Ecto neural progenitor cell (in vitro differentiated cells): ENCODE results near the gene WDFY3.

Experiments used
- DNase-seq: peaks from one replicate; pipeline ENCODE4 v3.0.0-alpha.2; 2018; ENCODE audit warnings: low spot score

WDFY3 gene

GRCh38 chr4:84905646-84906045 is 60.8 kb downstream of the WDFY3 start:
- no peak for DNase-seq

GRCh38 chr4:84901740-84902281 is 64.7 kb downstream of the WDFY3 start:
- no peak for DNase-seq

- no peak for DNase-seq
Observed at GRCh38 chr4:84901173-84901572, 65.3 kb downstream of the WDFY3 start.

GRCh38 chr4:84899616-84900015 is 66.9 kb downstream of the WDFY3 start:
- DNase-seq = no peak

GRCh38 chr4:84897516-84897915 is 69.0 kb downstream of the WDFY3 start:
- no peak for DNase-seq

- DNase-seq = no peak
Observed at GRCh38 chr4:84895283-84895682, 71.2 kb downstream of the WDFY3 start.

GRCh38 chr4:84894621-84895020 is 71.9 kb downstream of the WDFY3 start:
- DNase-seq = no peak

GRCh38 chr4:84892950-84893349 is 73.5 kb downstream of the WDFY3 start:
- DNase-seq = no peak

GRCh38 chr4:84887824-84888223 is 78.7 kb downstream of the WDFY3 start:
- no peak for DNase-seq

- no peak for DNase-seq
Observed at GRCh38 chr4:84879651-84880200, 86.8 kb downstream of the WDFY3 start.

- DNase-seq = no peak
Observed at GRCh38 chr4:84878546-84878945, 87.9 kb downstream of the WDFY3 start.

GRCh38 chr4:84878090-84878489 is 88.4 kb downstream of the WDFY3 start:
- DNase-seq = no peak

- no peak for DNase-seq
Observed at GRCh38 chr4:84877051-84877833, 89.2 kb downstream of the WDFY3 start.

- no peak for DNase-seq
Observed at GRCh38 chr4:84875636-84876371, 90.7 kb downstream of the WDFY3 start.

- no peak for DNase-seq
Observed at GRCh38 chr4:84874619-84875018, 91.9 kb downstream of the WDFY3 start.

GRCh38 chr4:84870398-84871163 is 95.9 kb downstream of the WDFY3 start:
- no peak for DNase-seq

GRCh38 chr4:84866295-84866694 is 100.2 kb downstream of the WDFY3 start:
- no peak for DNase-seq

GRCh38 chr4:84865600-84865999 is 100.9 kb downstream of the WDFY3 start:
- DNase-seq = no peak

GRCh38 chr4:84862064-84862463 is 104.4 kb downstream of the WDFY3 start:
- DNase-seq = no peak

- DNase-seq = no peak
Observed at GRCh38 chr4:84857296-84857695, 109.2 kb downstream of the WDFY3 start.

- DNase-seq = no peak
Observed at GRCh38 chr4:84856468-84857049, 109.9 kb downstream of the WDFY3 start.

- no peak for DNase-seq
Observed at GRCh38 chr4:84855774-84856173, 110.7 kb downstream of the WDFY3 start.
